ENCODE measurements around the gene NTM. TPM values are rescaled to one million over a fixed set of nuclear protein-coding genes. Genes with fewer than 3 reads are reported as not detected.

NTM gene
- total RNA-seq, 2 donors from 2014 or later, result 1.7 to 3.6 TPM

- Histone ChIP-seq H3K27ac (ENCODE audit: low read depth, low read length) (no peak overlapping the region), H3K4me1 (ENCODE audit: control insufficient read depth, insufficient read depth, low read length) (no peaks in the 10 kb centered on the region), H3K9ac (ENCODE audit: extremely low read depth, low read length, poor library complexity, severe bottlenecking) (no peak overlapping the region), H3K27me3 (ENCODE audit: control insufficient read depth, insufficient read depth, low read length, poor library complexity, severe bottlenecking) (peaks cover 38% of the 10 kb centered on the region), H3K36me3 (ENCODE audit: control insufficient read depth, insufficient read depth, low read length) (no peaks in the 10 kb centered on the region), H3K9me3 (ENCODE audit: control insufficient read depth, low read length) (no peaks in the 10 kb centered on the region), H3K4me3 (ENCODE audit: low read length) (no peak overlapping the region)
- no peak overlapping the region for H3K27ac Mint-ChIP-seq
- WGBS, 2 experiments (ENCODE audit: insufficient coverage in 1 of 2, insufficient read length in 1 of 2), result 60 to 76% methylated on average over 1 to 10 of the region's 10 CpGs
- TF ChIP-seq CTCF (conservative IDR thresholded peaks at IDR 0.05), result no peak
- H3K27me3 Mint-ChIP-seq (ENCODE audit: insufficient read depth), result peaks cover 46% of the 10 kb centered on the region
- H3K9me3 Mint-ChIP-seq, result no peaks in the 10 kb centered on the region
- H3K36me3 Mint-ChIP-seq (ENCODE audit: low read depth), result no peaks in the 10 kb centered on the region
- no peak for DNase-seq
- peaks cover 12% of the 10 kb centered on the region for H3K4me1 Mint-ChIP-seq
- no peak overlapping the region for H3K4me3 Mint-ChIP-seq
These were observed 753.0 kb downstream of the NTM start for GRCh38 chr11:132123449-132123848.

- Mint-ChIP-seq H3K27ac (no peak overlapping the region), H3K4me1 (peaks cover 12% of the 10 kb centered on the region), H3K9me3 (no peaks in the 10 kb centered on the region), H3K36me3 (ENCODE audit: low read depth) (no peaks in the 10 kb centered on the region), H3K27me3 (ENCODE audit: insufficient read depth) (peaks cover 39% of the 10 kb centered on the region), H3K4me3 (no peak overlapping the region)
- Histone ChIP-seq H3K4me1 (ENCODE audit: control insufficient read depth, insufficient read depth, low read length) (no peaks in the 10 kb centered on the region), H3K4me3 (ENCODE audit: low read length) (no peak overlapping the region), H3K27ac (ENCODE audit: low read depth, low read length) (no peak overlapping the region), H3K36me3 (ENCODE audit: control insufficient read depth, insufficient read depth, low read length) (no peaks in the 10 kb centered on the region), H3K9me3 (ENCODE audit: control insufficient read depth, low read length) (no peaks in the 10 kb centered on the region), H3K9ac (ENCODE audit: extremely low read depth, low read length, poor library complexity, severe bottlenecking) (no peak overlapping the region), H3K27me3 (ENCODE audit: control insufficient read depth, insufficient read depth, low read length, poor library complexity, severe bottlenecking) (peaks cover 32% of the 10 kb centered on the region)
- TF ChIP-seq CTCF (conservative IDR thresholded peaks at IDR 0.05), result peak; percentile 64
- peak; percentile 64 for DNase-seq
- WGBS, 2 experiments (ENCODE audit: insufficient coverage in 1 of 2, insufficient read length in 1 of 2), result 89 to 91% methylated on average over 15 to 21 of the region's 21 CpGs
These were observed 753.7 kb downstream of the NTM start for GRCh38 chr11:132123854-132124835.

DNA sequence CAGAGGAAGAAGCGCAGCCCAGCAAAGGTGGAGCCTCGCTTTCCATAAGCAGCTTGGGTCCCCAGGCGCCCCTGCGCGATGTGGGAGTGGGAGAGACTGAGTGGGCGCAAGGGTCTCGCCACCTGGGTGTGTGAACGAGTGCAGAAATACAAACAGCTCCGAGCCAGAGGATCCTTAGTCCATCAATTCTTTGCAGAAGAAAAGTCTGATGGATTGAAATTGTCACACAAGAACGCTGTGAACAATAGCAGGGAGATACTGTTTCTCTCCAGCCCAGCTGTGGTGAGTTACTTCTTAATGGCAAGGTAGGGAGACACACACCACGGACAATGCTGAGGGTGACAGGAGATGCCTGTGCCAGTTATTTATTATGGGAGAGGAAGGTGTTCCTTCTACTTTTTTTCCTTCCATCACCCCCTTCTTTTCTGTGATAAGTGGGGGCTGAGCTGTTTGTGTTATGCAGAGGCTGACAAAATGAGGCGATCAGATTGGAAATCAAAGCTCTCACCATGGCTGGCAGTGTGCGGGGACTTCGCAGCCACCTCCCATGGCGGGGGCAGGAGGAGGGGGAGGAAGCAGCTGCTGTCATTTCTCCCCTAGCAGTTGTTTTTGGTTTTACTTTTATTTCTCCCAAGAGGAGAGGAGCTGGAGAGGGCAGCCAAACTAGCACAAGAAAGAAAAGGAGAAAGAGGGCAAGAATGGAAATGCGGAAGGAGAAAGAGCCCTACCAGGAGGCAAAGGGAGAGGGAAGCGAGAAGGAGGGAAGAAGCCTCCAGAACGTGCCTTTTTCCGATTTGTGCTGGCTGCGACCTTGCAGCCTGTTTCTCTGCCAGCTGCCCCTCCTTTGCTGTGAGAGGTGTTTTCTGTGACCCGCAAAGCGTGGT, 755.8 kb downstream of the NTM start:
- DNase-seq, result peak; percentile 75
- peaks cover 18% of the 10 kb centered on the region for H3K27me3 ChIP-seq (ENCODE audit: control insufficient read depth, insufficient read depth, low read length, poor library complexity, severe bottlenecking)
- Mint-ChIP-seq H3K27ac (no peak overlapping the region), H3K9me3 (no peaks in the 10 kb centered on the region), H3K4me1 (peaks cover 7% of the 10 kb centered on the region), H3K4me3 (no peak overlapping the region), H3K27me3 (ENCODE audit: insufficient read depth) (peaks cover 30% of the 10 kb centered on the region), H3K36me3 (ENCODE audit: low read depth) (no peaks in the 10 kb centered on the region)
- H3K4me1 ChIP-seq (ENCODE audit: control insufficient read depth, insufficient read depth, low read length), result peaks cover 6% of the 10 kb centered on the region
- peak overlapping the region; percentile 67 for H3K4me3 ChIP-seq (ENCODE audit: low read length)
- WGBS, 2 experiments (ENCODE audit: insufficient coverage in 1 of 2, insufficient read length in 1 of 2), result 37 to 38% methylated on average over 11 to 22 of the region's 22 CpGs
- no peaks in the 10 kb centered on the region for H3K36me3 ChIP-seq (ENCODE audit: control insufficient read depth, insufficient read depth, low read length)
- no peak for TF ChIP-seq CTCF (conservative IDR thresholded peaks at IDR 0.05)
- no peak overlapping the region for H3K27ac ChIP-seq (ENCODE audit: low read depth, low read length)
- H3K9me3 ChIP-seq (ENCODE audit: control insufficient read depth, low read length), result no peaks in the 10 kb centered on the region
- no peak overlapping the region for H3K9ac ChIP-seq (ENCODE audit: extremely low read depth, low read length, poor library complexity, severe bottlenecking)
